Ovary (tissue), 9 donors: Measurements from ENCODE around the gene GLT1D1. TPM values are rescaled to one million over a fixed set of nuclear protein-coding genes. Genes with fewer than 3 reads are reported as not detected.

ENCODE experiments used
- DNase-seq, 5 donors: peaks; one replicate each; pipeline ENCODE4 v3.0.0-alpha.2; 2019 to 2020
- H3K27ac ChIP-seq, 2 donors: fragments of 200-600 bp; one replicate each; pipeline versions ENCODE4 v1.5.1 to v1.8.0; 2019 to 2022
- H3K27me3 ChIP-seq: fragments of 200-600 bp; one replicate; pipeline ENCODE4 v1.8.0; 2022
- H3K36me3 ChIP-seq: fragments of 200-600 bp; sonication (generic); one replicate; pipeline ENCODE4 v1.5.1; 2019
- H3K4me1 ChIP-seq: one replicate; pipeline ENCODE4 v1.8.1; 2013; ENCODE audit warnings: mild to moderate bottlenecking, moderate library complexity; ENCODE audit not compliant: insufficient read depth
- H3K4me3 ChIP-seq: fragments of 200-600 bp; sonication (generic); one replicate; pipeline ENCODE4 v1.5.1; 2017
- H3K9me3 ChIP-seq, 2 donors: fragments of 200-600 bp in 1 of 2; sonication (generic) in 1 of 2; one replicate each; pipeline versions ENCODE4 v1.5.1 to v1.8.1; 2013 to 2019; ENCODE audit warnings: mild to moderate bottlenecking in 1 of 2, moderate library complexity in 1 of 2
- EP300 ChIP-seq: sonication (generic); formaldehyde crosslinking; IDR thresholded peaks from one replicate; pipeline ENCODE4 v1.6.1; 2017; ENCODE audit warnings: antibody characterized with exemption
- POLR2A ChIP-seq: fragments of 450-650 bp; IDR thresholded peaks from one replicate; pipeline ENCODE4 v1.6.1; 2017; ENCODE audit warnings: antibody characterized with exemption, mild to moderate bottlenecking, moderate library complexity
- WGBS, 3 donors: extraction: QIAGEN DNeasy Blood & Tissue Kit in 1 of 3; methylation state at CpG; one replicate each; pipeline versions ENCODE4 v1.1.5 to v1.1.7; 2013 to 2017; 5-methylcytosine and 5-hydroxymethylcytosine counted together
- intact Hi-C, 4 donors: fragments of 100-400 bp; cut with DNase I; formaldehyde crosslinking; loops; one replicate each; pipeline versions ENCODE4 v1.11.0 to v1.15.1; 2022 to 2023
- polyA plus RNA-seq, 2 donors: library from polyadenylated mRNA; stranded (reverse); fragments of 200-250 nt in 1 of 2; fragments of 350-450 nt in 1 of 2; fragmentation: Illumina TruSeq in 1 of 2; extraction: RNeasy Lipid Tissue Mini Kit (QIAGEN cat#74804) in 1 of 2; gene quantifications; one replicate each; pipeline ENCODE4 v1.2.3, GENCODE V29; 2013 to 2014
- total RNA-seq, 7 donors: library from RNA; depleted of rRNA in 2 of 7; stranded (reverse); fragments of >200 nt in 2 of 7; fragmentation: NEBNext Ultra II Directional in 3 of 7; extraction: Animal tissue kit (Norgen Biotek cat#: 25700) in 3 of 7; gene quantifications; one replicate each; pipeline versions ENCODE4 v1.1.0 to v1.2.4, GENCODE V29; 2016 to 2023
- TF ChIP-seq, protein P1 (sequence below), 3 donors: fragments of 450-650 bp in 2 of 3; fragments of 200-600 bp in 1 of 3; IDR thresholded peaks; one replicate each; pipeline versions ENCODE4 v1.5.1 to v1.8.0; 2016 to 2022; ENCODE audit warnings: antibody characterized with exemption in 3 of 3, mild to moderate bottlenecking in 1 of 3
- donor health status: DM: no; HTN: no; CAD: no; lungs with moderate emphysema.
- donor health status: DM: no; HTN: no; CAD: no.
- donor health status: Bipolar disorder and iron deficiency.
- donor health status: DM: yes; HTN: yes; CAD: no.
- donor health status: DM: no; HTN: no; CAD: no.
- donor health status: DM: yes; HTN: yes; CAD: no.

GLT1D1 gene
- total and polyA plus RNA-seq, 9 donors = 0.12 to 0.61 (median 0.24) TPM; not detected in 1

DNA sequence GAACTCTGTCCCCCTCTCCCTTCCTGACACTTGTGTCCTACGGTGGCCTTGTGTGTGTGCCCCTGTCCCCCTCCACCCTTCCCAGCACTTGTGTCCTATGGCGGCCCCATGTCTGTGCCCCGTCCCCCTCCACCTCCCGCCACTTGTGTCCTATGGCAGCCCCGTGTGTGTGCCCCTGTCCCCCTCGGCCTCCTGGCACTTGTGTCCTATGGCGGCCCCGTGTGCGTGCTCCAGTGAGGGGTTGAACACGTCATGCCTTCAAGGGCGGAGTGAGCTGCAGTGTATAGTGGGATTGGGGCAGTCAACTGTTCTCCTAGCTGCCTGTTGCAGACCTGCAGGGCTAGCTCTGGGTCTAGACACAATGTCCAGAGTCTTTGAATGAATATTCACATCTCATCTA is 108.7 kb downstream of the GLT1D1 start:
- no peaks in the 10 kb centered on the region for H3K27me3 ChIP-seq
- TF ChIP-seq EP300 (no peak), POLR2A (no peak)
- TF ChIP-seq, protein P1, sequence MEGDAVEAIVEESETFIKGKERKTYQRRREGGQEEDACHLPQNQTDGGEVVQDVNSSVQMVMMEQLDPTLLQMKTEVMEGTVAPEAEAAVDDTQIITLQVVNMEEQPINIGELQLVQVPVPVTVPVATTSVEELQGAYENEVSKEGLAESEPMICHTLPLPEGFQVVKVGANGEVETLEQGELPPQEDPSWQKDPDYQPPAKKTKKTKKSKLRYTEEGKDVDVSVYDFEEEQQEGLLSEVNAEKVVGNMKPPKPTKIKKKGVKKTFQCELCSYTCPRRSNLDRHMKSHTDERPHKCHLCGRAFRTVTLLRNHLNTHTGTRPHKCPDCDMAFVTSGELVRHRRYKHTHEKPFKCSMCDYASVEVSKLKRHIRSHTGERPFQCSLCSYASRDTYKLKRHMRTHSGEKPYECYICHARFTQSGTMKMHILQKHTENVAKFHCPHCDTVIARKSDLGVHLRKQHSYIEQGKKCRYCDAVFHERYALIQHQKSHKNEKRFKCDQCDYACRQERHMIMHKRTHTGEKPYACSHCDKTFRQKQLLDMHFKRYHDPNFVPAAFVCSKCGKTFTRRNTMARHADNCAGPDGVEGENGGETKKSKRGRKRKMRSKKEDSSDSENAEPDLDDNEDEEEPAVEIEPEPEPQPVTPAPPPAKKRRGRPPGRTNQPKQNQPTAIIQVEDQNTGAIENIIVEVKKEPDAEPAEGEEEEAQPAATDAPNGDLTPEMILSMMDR (IDR thresholded peaks at IDR 0.05) = no peak
- WGBS, 3 donors = 80 to 91% (median 81%) methylated on average over 11 of the region's 11 CpGs

DNA sequence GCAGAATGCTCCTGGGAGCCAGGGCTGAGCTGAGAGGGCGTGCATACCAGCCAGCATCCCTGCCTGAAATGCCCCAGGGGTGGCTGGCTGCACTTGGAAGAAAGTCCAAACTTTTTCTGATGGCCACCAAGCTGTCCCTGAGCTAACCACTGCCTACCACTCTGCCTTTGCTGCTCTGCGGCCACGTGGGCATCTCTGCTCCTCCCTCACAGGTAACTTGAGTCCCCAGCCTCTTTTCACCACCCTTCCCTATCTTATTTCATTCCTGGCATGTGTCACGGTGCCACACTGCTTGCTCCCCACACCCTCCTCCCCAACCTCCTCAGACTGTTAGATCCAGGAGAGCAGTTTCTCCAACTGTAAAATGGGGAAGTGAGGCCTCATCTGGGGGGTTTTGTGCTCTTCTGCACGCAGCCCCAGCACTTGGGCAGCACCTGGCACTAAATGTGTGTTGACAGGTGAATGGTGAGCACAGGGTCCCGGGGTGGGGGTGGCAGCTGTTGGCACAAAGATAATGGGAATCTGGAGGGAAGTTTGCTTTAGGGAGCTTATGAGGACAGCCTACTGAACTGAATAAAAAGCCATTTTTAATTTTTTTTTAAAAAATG is 113.0 kb downstream of the GLT1D1 start:
- WGBS, 3 donors = 32 to 54% (median 36%) methylated on average over 6 of the region's 6 CpGs
- Histone ChIP-seq H3K4me3 (no peak overlapping the region), H3K9me3 (no peaks in the 10 kb centered on the region), H3K27me3 (no peaks in the 10 kb centered on the region), H3K4me1 (no peaks in the 10 kb centered on the region), H3K36me3 (no peaks in the 10 kb centered on the region), H3K27ac (no peak overlapping the region)
- intact Hi-C loops = no loop called here
- DNase-seq = no peak
- TF ChIP-seq, protein P1 (IDR thresholded peaks at IDR 0.05) = no peak
- TF ChIP-seq EP300 = no peak
- no peak for TF ChIP-seq POLR2A

More for the DNA sequence above, 108.7 kb downstream of the GLT1D1 start:
- H3K9me3 ChIP-seq = no peaks in the 10 kb centered on the region
- H3K27ac ChIP-seq = no peak overlapping the region
- no peak for DNase-seq
- H3K4me3 ChIP-seq = no peak overlapping the region
- H3K4me1 ChIP-seq = no peaks in the 10 kb centered on the region
- no peaks in the 10 kb centered on the region for H3K36me3 ChIP-seq
- intact Hi-C loops = no loop called here

DNA sequence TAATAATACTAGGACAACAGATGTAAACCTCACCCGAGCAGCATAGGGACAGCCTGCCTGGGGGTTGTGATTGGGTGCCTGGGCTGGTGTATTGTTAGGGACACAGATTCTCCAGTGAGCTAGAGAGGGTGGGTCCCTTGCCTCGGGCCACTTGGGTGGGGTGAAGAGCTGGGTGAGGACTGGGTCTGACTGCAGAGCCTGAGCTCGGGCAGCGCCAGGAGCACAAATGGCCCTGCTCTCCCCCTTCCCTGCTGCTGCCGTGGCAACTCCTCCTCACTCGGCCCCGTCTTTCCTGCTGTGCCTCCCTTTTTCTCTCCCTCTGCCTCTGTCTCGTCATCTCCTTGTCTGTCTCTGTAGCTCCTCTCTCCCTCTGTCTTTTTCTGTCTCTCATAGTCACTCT is 115.4 kb downstream of the GLT1D1 start:
- no peak overlapping the region for H3K27ac ChIP-seq
- DNase-seq = no peak
- H3K4me1 ChIP-seq = no peaks in the 10 kb centered on the region
- intact Hi-C loops = no loop called here
- TF ChIP-seq POLR2A (no peak), EP300 (no peak)
- TF ChIP-seq, protein P1 (IDR thresholded peaks at IDR 0.05) = no peak
- no peaks in the 10 kb centered on the region for H3K27me3 ChIP-seq
- H3K9me3 ChIP-seq = no peaks in the 10 kb centered on the region
- 10 to 14% (median 14%) methylated on average over 8 of the region's 8 CpGs for WGBS, 3 donors
- no peaks in the 10 kb centered on the region for H3K36me3 ChIP-seq
- H3K4me3 ChIP-seq = no peak overlapping the region

DNA sequence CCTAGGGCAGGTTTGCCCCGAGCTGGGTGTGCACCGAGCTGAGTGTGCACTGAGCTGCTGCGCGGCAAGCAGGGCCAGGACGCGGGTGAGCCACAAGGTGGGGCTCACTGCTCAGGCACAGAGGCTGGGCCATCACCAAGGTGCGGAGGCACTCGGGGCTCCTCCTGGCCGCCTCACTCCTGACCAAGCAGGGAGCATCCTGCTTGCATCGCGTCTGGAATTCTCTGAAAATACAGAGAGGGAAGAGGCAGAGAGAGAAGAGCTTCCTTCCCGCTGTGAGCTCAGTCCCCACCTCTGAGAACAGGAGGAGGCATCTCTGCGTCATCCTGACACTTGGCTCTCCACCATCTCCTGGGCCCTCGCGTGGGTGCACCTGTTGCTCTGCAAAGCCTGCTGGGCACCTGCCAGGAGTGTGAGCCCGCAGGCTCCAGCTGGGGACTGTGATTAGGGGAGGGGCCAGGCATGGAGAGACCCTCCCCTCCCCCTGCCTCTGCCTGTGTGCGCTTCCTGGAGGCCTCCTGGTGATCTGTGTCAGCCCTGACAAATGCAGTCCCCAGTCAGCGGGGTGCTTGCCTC is 116.3 kb downstream of the GLT1D1 start:
- Histone ChIP-seq H3K4me3 (no peak overlapping the region), H3K27ac (no peak overlapping the region), H3K36me3 (no peaks in the 10 kb centered on the region), H3K27me3 (no peaks in the 10 kb centered on the region), H3K4me1 (no peaks in the 10 kb centered on the region), H3K9me3 (no peaks in the 10 kb centered on the region)
- no peak for DNase-seq
- intact Hi-C loops = no loop called here
- TF ChIP-seq, protein P1 (IDR thresholded peaks at IDR 0.05) = no peak
- TF ChIP-seq POLR2A = no peak
- TF ChIP-seq EP300 = no peak
- 0 to 1% (median 1%) methylated on average over 15 to 18 of the region's 18 CpGs for WGBS, 3 donors
